Type B pancreatic cell (in vitro differentiated cells): ENCODE measurements around the gene FLNB. TPM values are rescaled to one million over a fixed set of nuclear protein-coding genes. Genes with fewer than 3 reads are reported as not detected.

Experiments used
- DNase-seq: peaks from one replicate; pipeline ENCODE4 v3.0.0; 2021; ENCODE audit warnings: mixed read lengths; ENCODE audit not compliant: unreplicated experiment; ENCODE audit errors: extremely low spot score
- H3K27ac Mint-ChIP-seq: 2 replicates; pipeline ENCODE4 v1.8.0; 2021; ENCODE audit warnings: mild to moderate bottlenecking, mixed read lengths
- H3K27me3 Mint-ChIP-seq: 2 replicates; pipeline ENCODE4 v1.8.0; 2021; ENCODE audit warnings: mixed read lengths
- H3K36me3 Mint-ChIP-seq: 2 replicates; pipeline ENCODE4 v1.8.0; 2021; ENCODE audit warnings: mixed read lengths
- H3K4me1 Mint-ChIP-seq: one replicate; pipeline ENCODE4 v1.8.0; 2021; ENCODE audit warnings: mixed read lengths; ENCODE audit not compliant: unreplicated experiment
- H3K4me3 Mint-ChIP-seq: 2 replicates; pipeline ENCODE4 v1.8.0; 2021; ENCODE audit warnings: mild to moderate bottlenecking, mixed read lengths
- H3K9me3 Mint-ChIP-seq: 2 replicates; pipeline ENCODE4 v1.8.0; 2021; ENCODE audit warnings: mixed read lengths
- CTCF ChIP-seq: fragments of 200-600 bp; sonication (generic); conservative IDR thresholded peaks from 2 replicates; pipeline ENCODE4 v1.5.0; 2021; ENCODE audit warnings: antibody characterized with exemption, mild to moderate bottlenecking
- total RNA-seq: library from RNA; stranded (reverse); gene quantifications from 2 replicates; pipeline ENCODE4 v1.2.1, GENCODE V29; 2021; ENCODE audit warnings: low replicate concordance

FLNB gene
- total RNA-seq, 1 donor from 2014 or later = 204 TPM

GRCh38 chr3:58013099-58013498 lies 4.9 kb downstream of the FLNB start:
- no peak for DNase-seq
- H3K36me3 Mint-ChIP-seq = peaks cover 24% of the 10 kb centered on the region
- peak overlapping the region; percentile 49 for H3K27ac Mint-ChIP-seq
- H3K9me3 Mint-ChIP-seq = no peaks in the 10 kb centered on the region
- no peak for TF ChIP-seq CTCF
- peaks cover 57% of the 10 kb centered on the region for H3K4me1 Mint-ChIP-seq
- H3K27me3 Mint-ChIP-seq = no peaks in the 10 kb centered on the region
- H3K4me3 Mint-ChIP-seq = peak overlapping the region; percentile 70

- Mint-ChIP-seq H3K4me3 (peak overlapping the region; percentile 68), H3K27ac (peak overlapping the region; percentile 66), H3K4me1 (peaks cover 60% of the 10 kb centered on the region), H3K9me3 (no peaks in the 10 kb centered on the region), H3K36me3 (peaks cover 24% of the 10 kb centered on the region), H3K27me3 (no peaks in the 10 kb centered on the region)
- DNase-seq = peak; percentile 76
- no peak for TF ChIP-seq CTCF
Observed at GRCh38 chr3:58013973-58014649, 5.9 kb downstream of the FLNB start.

- H3K9me3 Mint-ChIP-seq = no peaks in the 10 kb centered on the region
- H3K36me3 Mint-ChIP-seq = peaks cover 24% of the 10 kb centered on the region
- peak overlapping the region; percentile 20 for H3K4me3 Mint-ChIP-seq
- DNase-seq = no peak
- H3K27ac Mint-ChIP-seq = peak overlapping the region; percentile 46
- H3K4me1 Mint-ChIP-seq = peaks cover 69% of the 10 kb centered on the region
- TF ChIP-seq CTCF = no peak
- no peaks in the 10 kb centered on the region for H3K27me3 Mint-ChIP-seq
Observed at GRCh38 chr3:58015520-58015915, 7.3 kb downstream of the FLNB start.

- no peaks in the 10 kb centered on the region for H3K9me3 Mint-ChIP-seq
- no peak for TF ChIP-seq CTCF
Observed at GRCh38 chr3:58016710-58017109, 8.5 kb downstream of the FLNB start.

GRCh38 chr3:58018892-58019742 lies 10.9 kb downstream of the FLNB start:
- TF ChIP-seq CTCF = no peak

More at GRCh38 chr3:58016710-58017109, 8.5 kb downstream of the FLNB start:
- DNase-seq = no peak
- H3K36me3 Mint-ChIP-seq = peaks cover 20% of the 10 kb centered on the region
- H3K27me3 Mint-ChIP-seq = no peaks in the 10 kb centered on the region
- H3K4me1 Mint-ChIP-seq = peaks cover 67% of the 10 kb centered on the region
- H3K27ac Mint-ChIP-seq = peak overlapping the region; percentile 87
- H3K4me3 Mint-ChIP-seq = peak overlapping the region; percentile 37

More at GRCh38 chr3:58018892-58019742, 10.9 kb downstream of the FLNB start:
- Mint-ChIP-seq H3K36me3 (peaks cover 13% of the 10 kb centered on the region), H3K4me1 (peaks cover 64% of the 10 kb centered on the region), H3K4me3 (peak overlapping the region; percentile 53), H3K27ac (peak overlapping the region; percentile 96), H3K27me3 (no peaks in the 10 kb centered on the region), H3K9me3 (no peaks in the 10 kb centered on the region)
- DNase-seq = no peak
